ENCODE data around the gene SPATS2L.

SPATS2L gene

DNA sequence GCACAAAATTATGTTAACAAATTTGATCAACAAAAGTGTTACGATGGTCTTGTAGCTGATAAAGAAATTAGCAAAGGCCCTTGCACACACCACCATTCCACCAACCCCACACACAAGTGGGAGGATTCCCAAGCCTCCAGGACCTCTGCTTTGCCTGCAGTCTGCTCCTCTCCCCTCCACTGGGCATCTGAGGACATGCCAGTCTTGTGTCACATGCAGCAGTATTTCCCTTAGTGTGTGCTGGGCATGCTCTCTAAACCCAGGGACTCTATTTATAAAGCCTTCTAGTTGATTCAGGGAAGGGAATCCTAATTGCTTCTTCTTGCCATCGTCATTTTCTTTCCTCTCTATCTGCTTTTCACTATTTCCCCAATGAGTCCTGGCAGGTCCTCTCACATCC, 150.1 kb downstream of the SPATS2L start:
- no peak for ATAC-seq (replicated peaks)
- Mint-ChIP-seq H3K9me3 (no peaks in the 10 kb centered on the region), H3K4me3 (peak overlapping the region in 1 of 2 donors; percentile 18), H3K27ac (no peak overlapping the region), H3K36me3 (no peaks in the 10 kb centered on the region), H3K4me1 (peaks cover 27 to 45% of the 10 kb centered on the region in 2 donors), H3K27me3 (no peaks in the 10 kb centered on the region)
- DNase-seq: no peak

DNA sequence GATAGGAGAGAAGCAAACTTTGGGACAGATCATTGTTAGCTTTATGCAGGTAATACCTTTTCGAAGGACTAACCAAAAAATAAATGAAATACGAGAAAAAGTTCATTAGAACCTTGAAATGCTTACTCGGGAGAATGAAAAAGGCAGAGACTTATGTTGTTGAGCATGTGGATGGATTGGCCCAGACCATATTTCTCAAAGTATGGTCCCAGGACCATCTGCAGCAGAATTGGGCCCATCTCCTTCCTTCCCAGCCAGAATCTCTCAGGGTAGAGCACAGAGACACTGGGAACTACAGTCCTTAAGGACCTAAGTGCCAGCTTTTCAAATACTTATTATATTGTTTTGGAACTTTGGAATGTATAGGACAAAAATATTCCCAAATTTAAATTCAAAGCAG, 152.6 kb downstream of the SPATS2L start:
- Mint-ChIP-seq H3K27ac (no peak overlapping the region), H3K4me3 (no peak overlapping the region), H3K27me3 (no peaks in the 10 kb centered on the region), H3K9me3 (no peaks in the 10 kb centered on the region), H3K4me1 (peaks cover 23 to 44% of the 10 kb centered on the region in 2 donors), H3K36me3 (no peaks in the 10 kb centered on the region)
- no peak for ATAC-seq (replicated peaks)
- DNase-seq: no peak

DNA sequence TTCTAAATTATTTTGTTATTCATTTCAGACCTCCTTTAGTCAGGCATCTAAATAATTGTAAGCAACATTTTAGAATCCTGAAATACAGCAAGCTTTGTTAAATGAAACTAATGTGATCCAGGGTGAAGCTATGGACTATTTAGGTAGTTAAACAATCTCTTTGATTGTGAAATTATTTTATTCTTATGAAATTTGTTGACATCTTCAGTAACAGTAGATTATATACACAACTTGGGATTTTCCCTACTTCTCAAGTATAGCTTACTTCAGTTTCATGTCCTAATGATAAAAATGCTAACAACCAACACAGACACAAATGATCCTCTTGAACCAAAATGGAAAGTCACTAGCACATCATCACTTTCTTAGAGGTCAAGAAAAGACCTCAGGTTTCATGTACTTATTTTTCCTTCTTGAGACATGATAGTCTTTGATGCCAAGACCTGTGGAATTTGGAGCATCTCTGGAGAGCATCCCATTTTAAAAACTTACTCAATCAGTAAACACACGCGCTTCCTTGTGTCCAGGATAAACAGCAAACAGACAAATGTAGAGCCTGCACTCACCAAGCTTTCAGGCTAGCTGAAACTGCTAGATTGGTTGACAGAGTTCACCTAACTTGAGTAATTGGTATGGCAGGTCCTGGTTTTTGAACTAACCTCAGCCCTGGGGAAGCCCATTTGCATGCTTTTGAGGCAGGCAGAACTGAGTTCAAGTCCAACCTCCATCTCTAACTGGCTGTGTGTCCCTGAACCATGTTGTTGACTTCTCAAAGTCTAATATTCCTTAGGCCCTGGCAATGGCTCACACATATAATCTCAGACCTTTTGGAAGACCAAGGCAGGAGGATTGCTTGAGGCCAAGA, 155.6 kb downstream of the SPATS2L start:
- DNase-seq: no peak

DNA sequence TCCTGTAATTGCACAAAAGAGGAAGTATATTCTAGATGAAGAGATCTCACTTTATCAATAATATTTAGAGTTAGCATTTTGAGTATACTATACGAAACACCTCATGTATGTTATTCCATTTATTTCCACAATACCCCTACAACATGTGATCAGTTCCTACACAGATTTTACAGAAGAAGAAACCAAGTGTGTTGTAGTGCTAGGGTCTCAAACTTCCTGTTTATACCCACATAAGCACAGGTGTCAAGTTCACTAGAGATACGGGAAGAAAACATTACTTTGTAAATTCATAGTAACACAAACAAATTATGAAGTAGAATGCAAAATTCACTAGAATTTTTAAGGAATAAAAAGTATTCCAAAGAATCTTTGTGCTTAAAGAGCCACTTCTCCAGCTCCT, 157.0 kb downstream of the SPATS2L start:
- no peaks in the 10 kb centered on the region for H3K36me3 Mint-ChIP-seq
- no peak overlapping the region for H3K27ac Mint-ChIP-seq
- H3K4me1 Mint-ChIP-seq: peaks cover 23 to 48% of the 10 kb centered on the region in 2 donors
- H3K9me3 Mint-ChIP-seq: no peaks in the 10 kb centered on the region
- DNase-seq (no peak), ATAC-seq (replicated peaks) (no peak)
- no peak overlapping the region for H3K4me3 Mint-ChIP-seq
- H3K27me3 Mint-ChIP-seq: no peaks in the 10 kb centered on the region

More for the DNA sequence above, 155.6 kb downstream of the SPATS2L start:
- Mint-ChIP-seq H3K36me3 (no peaks in the 10 kb centered on the region), H3K9me3 (no peaks in the 10 kb centered on the region), H3K27ac (no peak overlapping the region), H3K4me3 (no peak overlapping the region), H3K27me3 (no peaks in the 10 kb centered on the region), H3K4me1 (peaks cover 13 to 35% of the 10 kb centered on the region in 2 donors)
- no peak for ATAC-seq (replicated peaks)

DNA sequence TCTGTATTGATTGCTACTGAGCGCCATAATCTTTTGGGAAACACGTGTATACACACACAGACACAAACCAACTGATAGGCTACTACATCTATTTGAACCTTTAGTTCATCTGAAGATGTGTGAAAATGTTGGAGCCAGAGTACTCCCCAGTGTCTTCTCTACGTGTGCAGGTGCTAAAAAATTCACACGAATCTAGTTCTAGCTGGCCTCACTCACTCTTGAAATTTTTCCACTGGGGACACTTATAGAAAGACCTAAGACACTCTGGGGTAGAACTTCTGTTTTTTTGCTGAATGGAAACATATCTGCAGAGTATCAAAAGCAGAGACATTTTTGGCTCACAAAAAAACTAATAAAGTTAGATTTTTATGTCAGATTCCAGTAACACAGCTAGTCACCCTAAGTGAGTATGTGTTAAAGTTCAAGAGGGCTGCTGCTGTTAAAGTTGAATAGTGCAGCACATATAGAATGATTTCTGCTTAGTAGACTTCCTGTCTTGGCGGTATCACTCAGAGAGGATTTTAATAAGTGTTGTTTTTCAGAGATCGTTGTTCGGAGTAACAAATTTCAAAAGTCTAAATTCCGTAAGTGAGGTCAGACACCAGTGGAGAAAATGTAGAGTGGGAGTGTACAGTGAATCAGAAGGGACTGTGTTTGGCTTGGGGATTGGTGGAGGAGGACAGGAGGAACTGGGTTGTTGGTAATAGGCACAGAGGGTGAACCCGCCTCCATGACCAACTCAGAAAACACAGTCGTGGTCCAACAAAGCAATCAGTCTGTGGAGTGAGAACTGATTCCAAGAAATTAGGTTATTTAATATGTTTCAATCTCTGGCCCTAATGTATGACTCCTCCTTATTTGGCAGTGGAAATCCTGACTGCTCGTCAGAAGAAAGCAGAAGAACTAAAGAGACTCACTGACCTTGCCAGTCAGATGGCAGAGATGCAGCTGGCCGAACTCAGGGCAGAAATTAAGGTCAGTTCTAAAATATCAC, 160.2 kb downstream of the SPATS2L start:
- Mint-ChIP-seq H3K27me3 (no peaks in the 10 kb centered on the region), H3K4me3 (peak overlapping the region; percentile 10 to 33), H3K4me1 (peaks cover 31 to 76% of the 10 kb centered on the region in 2 donors), H3K36me3 (no peaks in the 10 kb centered on the region), H3K27ac (peak overlapping the region; percentile 11), H3K9me3 (no peaks in the 10 kb centered on the region)
- DNase-seq (no peak), ATAC-seq (replicated peaks) (peak; percentile 48 to 51)

DNA sequence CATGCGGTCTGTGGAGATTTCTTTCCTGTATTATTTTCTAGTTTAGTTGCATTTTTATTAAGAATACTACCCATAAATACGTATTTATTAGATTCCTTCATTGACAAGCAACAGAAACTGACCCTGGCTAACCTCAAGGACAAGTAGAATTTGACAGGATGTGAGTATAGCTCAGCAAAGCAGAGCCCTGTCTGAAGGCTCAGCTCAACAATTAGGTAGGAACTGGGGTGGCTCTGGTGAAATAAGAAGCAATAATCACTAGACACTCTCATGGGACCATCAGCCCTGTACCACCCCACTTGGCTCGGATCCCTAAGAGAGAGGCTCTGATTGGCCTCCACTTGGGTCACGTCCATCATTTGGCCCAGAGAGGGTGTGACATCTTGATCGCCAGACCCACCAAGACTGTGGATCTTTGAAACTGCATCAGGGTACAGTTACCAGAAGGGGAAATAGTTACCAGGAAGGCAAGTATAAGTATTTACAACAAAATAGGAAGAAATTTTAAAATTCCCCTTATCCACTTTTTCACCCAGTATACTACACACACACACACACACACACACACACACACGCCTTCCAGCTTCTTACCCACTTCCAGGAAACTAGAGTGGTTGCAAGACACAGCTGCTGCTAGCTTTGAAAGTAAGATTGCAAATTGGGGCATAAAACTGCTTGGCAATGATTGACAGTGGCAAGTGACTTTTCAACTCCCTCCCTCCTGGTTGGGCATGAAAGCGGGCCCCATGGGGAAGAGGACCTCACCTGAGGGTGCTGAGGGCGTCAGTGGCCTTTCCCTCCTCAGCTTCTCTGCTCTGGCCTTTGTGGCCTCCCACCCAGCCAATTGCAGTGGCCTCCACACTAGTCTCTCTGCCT, 161.6 kb downstream of the SPATS2L start:
- no peak for DNase-seq
- H3K27me3 Mint-ChIP-seq: no peaks in the 10 kb centered on the region
- H3K4me3 Mint-ChIP-seq: no peak overlapping the region
- ATAC-seq (replicated peaks): no peak
- no peaks in the 10 kb centered on the region for H3K9me3 Mint-ChIP-seq
- H3K4me1 Mint-ChIP-seq: peaks cover 40 to 81% of the 10 kb centered on the region in 2 donors
- H3K27ac Mint-ChIP-seq: peak overlapping the region; percentile 44
- H3K36me3 Mint-ChIP-seq: no peaks in the 10 kb centered on the region

DNA sequence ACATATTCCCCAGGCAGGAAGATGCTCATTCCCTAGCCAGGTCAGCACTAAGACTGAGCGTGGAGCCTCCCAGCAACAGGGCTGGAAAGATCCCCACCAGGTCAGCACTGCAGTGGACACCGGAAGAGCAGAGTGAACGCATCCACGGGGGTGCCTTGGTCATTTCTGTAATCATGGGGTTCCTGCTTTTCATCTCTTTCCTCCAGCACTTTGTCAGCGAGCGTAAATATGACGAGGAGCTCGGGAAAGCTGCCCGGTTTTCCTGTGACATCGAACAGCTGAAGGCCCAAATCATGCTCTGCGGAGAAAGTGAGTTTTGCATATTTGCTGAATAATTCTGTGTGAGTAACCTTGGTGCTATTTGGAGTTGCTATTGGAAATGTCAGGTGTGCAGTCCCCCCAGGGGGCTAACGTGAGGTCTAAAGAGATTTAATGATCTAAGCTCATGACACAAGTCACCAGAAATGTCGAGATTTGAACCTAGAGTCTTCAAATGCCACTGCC, 163.3 kb downstream of the SPATS2L start:
- no peak for ATAC-seq (replicated peaks)
- H3K4me1 Mint-ChIP-seq: peaks cover 41 to 79% of the 10 kb centered on the region in 2 donors
- H3K27ac Mint-ChIP-seq: no peak overlapping the region

DNA sequence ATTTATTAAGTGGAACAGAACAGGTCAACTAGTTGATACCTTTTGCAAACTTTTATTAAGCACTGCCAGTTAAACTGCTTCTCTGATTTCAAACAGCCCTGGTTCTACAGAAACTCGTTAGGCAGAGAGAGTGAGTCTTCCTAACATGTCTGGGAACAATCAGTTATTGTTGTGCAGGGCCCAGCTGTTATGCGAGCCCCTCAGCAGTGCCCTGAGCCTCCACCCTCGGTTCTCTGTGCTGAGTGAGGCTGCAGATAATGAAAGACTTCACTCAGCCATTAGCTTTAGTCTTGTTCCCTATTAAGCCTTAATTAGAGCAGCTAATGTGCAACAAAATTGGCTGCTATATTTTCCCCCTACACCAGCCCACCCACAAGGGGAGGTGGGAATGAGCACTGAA, 163.7 kb downstream of the SPATS2L start:
- Mint-ChIP-seq H3K27ac (no peak overlapping the region), H3K27me3 (no peaks in the 10 kb centered on the region), H3K4me1 (peaks cover 41 to 77% of the 10 kb centered on the region in 2 donors), H3K4me3 (no peak overlapping the region), H3K36me3 (no peaks in the 10 kb centered on the region), H3K9me3 (no peaks in the 10 kb centered on the region)
- DNase-seq: no peak
- ATAC-seq (replicated peaks): no peak

More for the DNA sequence above, 163.3 kb downstream of the SPATS2L start:
- Mint-ChIP-seq H3K9me3 (no peaks in the 10 kb centered on the region), H3K27me3 (no peaks in the 10 kb centered on the region), H3K4me3 (no peak overlapping the region), H3K36me3 (no peaks in the 10 kb centered on the region)
- DNase-seq: no peak

DNA sequence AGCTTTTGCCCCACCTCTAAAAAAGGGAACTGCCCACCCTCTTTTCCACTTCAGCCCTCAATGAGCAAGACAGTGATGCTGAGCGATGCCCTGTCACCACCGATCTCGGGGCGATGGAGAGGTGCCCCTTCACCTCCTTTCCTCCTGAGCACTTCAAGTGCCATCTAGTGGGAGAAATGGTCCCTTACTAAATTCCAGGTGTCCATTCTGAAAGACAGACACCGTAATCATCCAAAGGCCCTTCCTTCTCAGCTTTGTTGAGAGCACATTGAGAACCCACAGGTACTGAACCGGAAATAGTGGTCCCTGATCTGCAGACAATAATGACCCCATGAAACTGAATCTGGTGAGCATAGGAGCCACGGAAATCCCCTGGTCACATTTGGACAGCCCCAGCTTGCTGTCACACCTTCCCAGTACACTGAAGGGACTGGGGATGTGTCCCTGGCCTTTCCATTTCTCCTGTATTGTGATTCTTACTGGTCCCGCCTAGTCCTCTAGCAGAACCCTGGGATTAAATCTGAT, 164.9 kb downstream of the SPATS2L start:
- peak; percentile 71 to 74 for ATAC-seq (replicated peaks)
- Mint-ChIP-seq H3K36me3 (no peaks in the 10 kb centered on the region), H3K27ac (peak overlapping the region; percentile 44), H3K9me3 (no peaks in the 10 kb centered on the region), H3K4me3 (peak overlapping the region; percentile 48 to 69), H3K4me1 (peaks cover 37 to 65% of the 10 kb centered on the region in 2 donors), H3K27me3 (no peaks in the 10 kb centered on the region)
- peak; percentile 51 for DNase-seq

DNA sequence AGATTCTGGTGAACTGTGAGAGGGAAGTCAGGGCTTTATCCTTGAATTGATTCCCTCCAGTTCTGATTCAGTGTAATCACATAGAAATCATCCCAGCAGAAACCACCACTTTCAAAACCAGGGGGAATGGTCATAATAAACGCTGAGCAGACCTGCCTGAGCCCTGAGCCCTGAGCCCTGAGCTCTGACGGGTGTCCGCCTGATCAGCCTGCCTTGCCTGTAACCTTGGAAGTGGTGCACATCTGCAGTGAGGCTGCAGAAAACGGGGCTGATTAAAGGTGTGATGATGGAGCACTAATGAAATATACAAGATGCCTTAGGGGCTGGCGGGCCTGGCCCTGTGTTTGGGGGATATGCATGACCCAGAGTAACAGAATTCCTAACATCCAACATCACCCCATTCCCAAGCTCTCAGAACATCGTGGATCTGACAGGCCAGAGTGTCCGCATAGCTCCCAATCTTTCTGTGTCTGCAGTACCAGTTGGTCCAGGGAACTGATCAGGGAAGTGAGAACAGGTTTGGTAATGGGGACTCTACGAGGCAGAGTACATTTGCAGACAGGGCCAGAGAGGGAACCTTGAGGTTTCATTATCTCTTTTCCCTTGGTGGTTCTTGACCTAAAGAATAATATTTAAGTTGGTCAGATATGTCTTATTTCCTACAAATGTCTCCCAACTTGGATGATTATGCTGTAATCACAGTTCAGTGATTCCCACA, 165.6 kb downstream of the SPATS2L start:
- peaks cover 33 to 58% of the 10 kb centered on the region in 2 donors for H3K4me1 Mint-ChIP-seq
- peak overlapping the region; percentile 75 for H3K27ac Mint-ChIP-seq
- DNase-seq: peak; percentile 14
- no peak overlapping the region for H3K4me3 Mint-ChIP-seq
- no peaks in the 10 kb centered on the region for H3K9me3 Mint-ChIP-seq
- H3K27me3 Mint-ChIP-seq: no peaks in the 10 kb centered on the region
- peak; percentile 57 to 60 for ATAC-seq (replicated peaks)
- H3K36me3 Mint-ChIP-seq: no peaks in the 10 kb centered on the region

DNA sequence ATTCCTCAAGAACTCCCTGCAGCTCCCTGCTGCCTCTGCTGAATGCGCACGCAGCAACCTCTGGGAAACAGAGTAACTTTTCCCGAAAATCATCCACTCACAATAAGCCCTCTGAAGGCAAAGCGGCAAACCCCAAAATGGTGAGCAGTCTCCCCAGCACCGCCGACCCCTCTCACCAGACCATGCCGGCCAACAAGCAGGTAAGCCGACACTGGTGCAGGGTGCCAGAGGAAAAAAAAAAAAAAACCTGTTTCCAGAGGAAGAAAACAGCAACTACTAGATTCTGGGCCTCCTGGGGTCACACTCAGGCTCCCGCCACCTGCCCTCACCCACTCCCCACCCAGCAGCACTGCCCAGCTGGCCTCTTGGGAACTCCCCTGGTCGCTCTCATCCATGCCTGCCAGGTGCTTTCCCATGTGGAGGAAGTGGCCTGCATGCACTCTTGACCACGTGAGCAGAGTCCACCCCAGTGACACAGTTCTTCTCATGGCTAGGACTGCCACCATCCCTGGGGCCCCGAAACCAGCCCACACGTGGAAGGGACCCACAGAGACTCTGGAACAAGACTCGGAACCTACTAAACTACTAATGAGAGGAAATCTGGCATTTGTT, 166.5 kb downstream of the SPATS2L start:
- Mint-ChIP-seq H3K4me1 (peaks cover 27 to 49% of the 10 kb centered on the region in 2 donors), H3K36me3 (no peaks in the 10 kb centered on the region), H3K9me3 (no peaks in the 10 kb centered on the region), H3K4me3 (no peak overlapping the region), H3K27me3 (no peaks in the 10 kb centered on the region), H3K27ac (no peak overlapping the region)
- DNase-seq: no peak
- no peak for ATAC-seq (replicated peaks)

DNA sequence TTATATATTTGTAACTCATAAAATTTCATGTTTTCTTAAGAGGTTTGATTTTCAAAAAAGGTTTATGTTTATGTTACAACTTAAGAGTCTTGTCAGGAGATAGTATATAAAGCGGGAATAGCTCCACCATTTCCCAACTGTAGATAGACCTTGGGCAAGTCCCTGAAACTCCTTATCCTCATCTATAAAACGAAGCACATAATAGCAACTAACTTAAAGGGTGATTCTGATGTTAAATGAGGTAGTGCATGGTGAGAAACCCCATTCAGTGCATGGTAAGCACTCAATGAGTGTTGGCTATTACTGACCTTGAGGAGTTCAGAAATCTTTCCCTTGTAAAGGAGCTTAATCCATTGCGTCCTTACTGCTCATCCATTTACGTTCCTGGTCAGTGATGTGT, 169.3 kb downstream of the SPATS2L start:
- Mint-ChIP-seq H3K4me3 (no peak overlapping the region), H3K9me3 (no peaks in the 10 kb centered on the region), H3K4me1 (peaks cover 20 to 25% of the 10 kb centered on the region in 2 donors), H3K27me3 (no peaks in the 10 kb centered on the region), H3K36me3 (no peaks in the 10 kb centered on the region), H3K27ac (no peak overlapping the region)
- DNase-seq (no peak), ATAC-seq (replicated peaks) (no peak)

All from stimulated activated naive B cell treated with anti-CD40 and anti-IgM and Interleukin-4, amounts not matched to agents 10 μg/mL and 1 μg/mL and 100 μg/mL, for 72 hours (primary cell).